Mesendoderm (in vitro differentiated cells): ENCODE measurements around the gene GADL1.

Experiments used
- DNase-seq: peaks from one replicate; pipeline ENCODE4 v3.0.0; 2013
- H2AK5ac ChIP-seq: 2 replicates; pipeline ENCODE4 v1.6.1; 2013; ENCODE audit warnings: low read length, inconsistent platforms
- H2BK120ac ChIP-seq: 2 replicates; pipeline ENCODE4 v1.6.1; 2013; ENCODE audit warnings: low read depth, mild to moderate bottlenecking, low read length, moderate library complexity, mixed read lengths
- H2BK15ac ChIP-seq: replicated peaks from 2 replicates; pipeline ENCODE4 v1.6.1; 2013; ENCODE audit warnings: low read depth, mild to moderate bottlenecking, moderate library complexity
- H2BK5ac ChIP-seq: 2 replicates; pipeline ENCODE4 v1.6.1; 2013; ENCODE audit warnings: low read length, inconsistent platforms
- H3K18ac ChIP-seq: 2 replicates; pipeline ENCODE4 v1.6.1; 2013; ENCODE audit warnings: mild to moderate bottlenecking, low read length, mixed read lengths
- H3K23ac ChIP-seq: one replicate; pipeline ENCODE4 v1.6.1; 2013; ENCODE audit warnings: low read length
- H3K27ac ChIP-seq: 2 replicates; pipeline ENCODE4 v1.5.1; 2013; ENCODE audit warnings: low read depth, mild to moderate bottlenecking, inconsistent platforms, low read length, moderate library complexity
- H3K27me3 ChIP-seq: 2 replicates; pipeline ENCODE4 v1.6.1; 2013; ENCODE audit warnings: low read length, control low read depth, mild to moderate bottlenecking, inconsistent platforms; ENCODE audit not compliant: insufficient read depth, poor library complexity
- H3K36me3 ChIP-seq: 2 replicates; pipeline ENCODE4 v1.6.1; 2013; ENCODE audit warnings: low read length, inconsistent platforms; ENCODE audit not compliant: control insufficient read depth, insufficient read depth
- H3K4ac ChIP-seq: one replicate; pipeline ENCODE4 v1.6.1; 2013; ENCODE audit warnings: low read depth, mild to moderate bottlenecking, low read length, moderate library complexity
- H3K4me1 ChIP-seq: 2 replicates; pipeline ENCODE4 v1.6.1; 2013; ENCODE audit warnings: low read depth, low read length, inconsistent platforms; ENCODE audit not compliant: control insufficient read depth
- H3K4me2 ChIP-seq: 2 replicates; pipeline ENCODE4 v1.6.1; 2013; ENCODE audit warnings: low read length
- H3K4me3 ChIP-seq: 2 replicates; pipeline ENCODE4 v1.5.1; 2013; ENCODE audit warnings: mild to moderate bottlenecking, low read length
- H3K56ac ChIP-seq: one replicate; pipeline ENCODE4 v1.6.1; 2013; ENCODE audit warnings: low read length
- H3K79me1 ChIP-seq: 2 replicates; pipeline ENCODE4 v1.6.1; 2013; ENCODE audit warnings: low read length, inconsistent platforms
- H3K79me2 ChIP-seq: 2 replicates; pipeline ENCODE4 v1.6.1; 2013; ENCODE audit warnings: mild to moderate bottlenecking, low read length; ENCODE audit not compliant: control insufficient read depth, insufficient read depth
- H3K9ac ChIP-seq: 2 replicates; pipeline ENCODE4 v1.6.1; 2013; ENCODE audit warnings: low read length, inconsistent platforms
- H4K5ac ChIP-seq: one replicate; pipeline ENCODE4 v1.6.1; 2013; ENCODE audit warnings: low read length
- H4K8ac ChIP-seq: one replicate; pipeline ENCODE4 v1.6.1; 2013; ENCODE audit warnings: low read depth, mild to moderate bottlenecking, control low read depth, low read length, moderate library complexity
- WGBS: extraction: QIAGEN DNeasy Blood & Tissue Kit; methylation state at CpG from one replicate; pipeline ENCODE4 v1.1.7; 2013; ENCODE audit warnings: low lambda C conversion rate, missing lambda C conversion rate; ENCODE audit not compliant: insufficient coverage; ENCODE audit errors: extremely low coverage; 5-methylcytosine and 5-hydroxymethylcytosine counted together

The GADL1 gene

GRCh38 chr3:30713885-30714503, 180.5 kb downstream of the GADL1 start:
- Histone ChIP-seq H3K4me2 (no peak overlapping the region), H3K79me1 (no peaks in the 10 kb centered on the region), H3K9ac (no peak overlapping the region), H2AK5ac (no peak overlapping the region), H3K27ac (no peak overlapping the region), H3K18ac (no peak overlapping the region), H4K5ac (no peak overlapping the region), H3K4me3 (no peak overlapping the region), H3K23ac (no peak overlapping the region), H2BK15ac (no peak overlapping the region), H3K36me3 (no peaks in the 10 kb centered on the region), H2BK120ac (no peak overlapping the region), H2BK5ac (no peak overlapping the region), H3K79me2 (no peaks in the 10 kb centered on the region), H3K4ac (no peak overlapping the region), H3K56ac (no peak overlapping the region), H3K4me1 (no peaks in the 10 kb centered on the region), H4K8ac (no peak overlapping the region), H3K27me3 (no peaks in the 10 kb centered on the region)
- no CpG with 5 or more reads among the region's 3 CpGs for WGBS
- DNase-seq = no peak

- Histone ChIP-seq H3K18ac (no peak overlapping the region), H2BK15ac (no peak overlapping the region), H3K36me3 (no peaks in the 10 kb centered on the region), H3K23ac (no peak overlapping the region), H3K9ac (no peak overlapping the region), H4K8ac (no peak overlapping the region), H3K79me1 (no peaks in the 10 kb centered on the region), H3K4me2 (no peak overlapping the region), H3K79me2 (no peaks in the 10 kb centered on the region), H3K4me1 (no peaks in the 10 kb centered on the region), H2AK5ac (no peak overlapping the region), H3K27me3 (no peaks in the 10 kb centered on the region), H2BK120ac (no peak overlapping the region), H3K4me3 (no peak overlapping the region), H4K5ac (no peak overlapping the region), H3K4ac (no peak overlapping the region), H2BK5ac (no peak overlapping the region), H3K56ac (no peak overlapping the region), H3K27ac (no peak overlapping the region)
- no peak for DNase-seq
- WGBS = no CpG with 5 or more reads among the region's 4 CpGs
These were observed 181.5 kb downstream of the GADL1 start for GRCh38 chr3:30712991-30713390.

DNA sequence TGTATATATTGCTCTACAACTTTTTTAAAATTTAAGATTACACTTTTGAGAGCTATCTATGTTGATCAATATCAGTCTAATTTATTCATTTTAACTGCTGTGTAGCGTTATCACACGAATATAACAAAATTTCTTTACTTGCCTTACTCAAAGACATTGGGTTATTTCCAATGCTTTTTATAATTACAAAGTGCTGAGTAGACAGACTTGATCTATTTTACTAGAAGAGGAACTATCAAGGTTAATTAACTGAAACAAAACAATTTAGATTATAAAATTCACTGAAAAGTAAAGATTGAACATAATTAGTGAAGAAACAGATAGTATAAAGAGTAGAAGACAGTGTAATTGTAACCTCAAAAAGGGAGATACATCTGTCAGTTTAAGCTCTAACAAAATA, 182.6 kb downstream of the GADL1 start:
- H2BK5ac ChIP-seq = no peak overlapping the region

GRCh38 chr3:30711151-30711550, 183.3 kb downstream of the GADL1 start:
- no peaks in the 10 kb centered on the region for H3K27me3 ChIP-seq
- no peak overlapping the region for H2BK120ac ChIP-seq
- no peak overlapping the region for H3K4me3 ChIP-seq
- no peak overlapping the region for H2AK5ac ChIP-seq
- H3K18ac ChIP-seq = no peak overlapping the region
- no peak for DNase-seq
- H3K9ac ChIP-seq = no peak overlapping the region
- H3K4me2 ChIP-seq = no peak overlapping the region
- no peak overlapping the region for H4K8ac ChIP-seq
- no peak overlapping the region for H3K56ac ChIP-seq
- H3K4ac ChIP-seq = no peak overlapping the region
- H4K5ac ChIP-seq = no peak overlapping the region
- H2BK5ac ChIP-seq = no peak overlapping the region
- H3K79me1 ChIP-seq = no peaks in the 10 kb centered on the region
- no peaks in the 10 kb centered on the region for H3K36me3 ChIP-seq
- H3K4me1 ChIP-seq = no peaks in the 10 kb centered on the region
- H3K23ac ChIP-seq = no peak overlapping the region
- no peak overlapping the region for H3K27ac ChIP-seq
- H3K79me2 ChIP-seq = no peaks in the 10 kb centered on the region
- no peak overlapping the region for H2BK15ac ChIP-seq

More for the DNA sequence above, 182.6 kb downstream of the GADL1 start:
- no peak overlapping the region for H4K5ac ChIP-seq
- whole genome bisulfite sequencing = no CpG with 5 or more reads among the region's 2 CpGs
- H3K56ac ChIP-seq = no peak overlapping the region
- no peak overlapping the region for H3K4me2 ChIP-seq
- no peak for DNase-seq
- no peak overlapping the region for H3K4ac ChIP-seq
- no peak overlapping the region for H3K9ac ChIP-seq
- H2AK5ac ChIP-seq = no peak overlapping the region
- no peak overlapping the region for H2BK120ac ChIP-seq
- no peak overlapping the region for H3K23ac ChIP-seq
- H2BK15ac ChIP-seq = no peak overlapping the region
- no peaks in the 10 kb centered on the region for H3K4me1 ChIP-seq
- no peak overlapping the region for H3K18ac ChIP-seq
- no peaks in the 10 kb centered on the region for H3K27me3 ChIP-seq
- no peaks in the 10 kb centered on the region for H3K36me3 ChIP-seq
- H3K79me1 ChIP-seq = no peaks in the 10 kb centered on the region
- H3K27ac ChIP-seq = no peak overlapping the region
- H4K8ac ChIP-seq = no peak overlapping the region
- no peaks in the 10 kb centered on the region for H3K79me2 ChIP-seq
- H3K4me3 ChIP-seq = no peak overlapping the region

- Histone ChIP-seq H2AK5ac (no peak overlapping the region), H3K36me3 (no peaks in the 10 kb centered on the region), H2BK15ac (no peak overlapping the region), H3K23ac (no peak overlapping the region), H2BK120ac (no peak overlapping the region), H4K5ac (no peak overlapping the region), H3K4me2 (no peak overlapping the region), H4K8ac (no peak overlapping the region), H3K79me2 (no peaks in the 10 kb centered on the region), H3K27me3 (no peaks in the 10 kb centered on the region), H3K4ac (no peak overlapping the region), H3K79me1 (no peaks in the 10 kb centered on the region), H3K4me3 (no peak overlapping the region), H3K9ac (no peak overlapping the region), H3K27ac (no peak overlapping the region), H3K18ac (no peak overlapping the region), H2BK5ac (no peak overlapping the region), H3K56ac (no peak overlapping the region), H3K4me1 (no peaks in the 10 kb centered on the region)
- DNase-seq = no peak
- no CpG with 5 or more reads among the region's 7 CpGs for WGBS
These were observed 184.4 kb downstream of the GADL1 start for GRCh38 chr3:30710017-30710416.

DNA sequence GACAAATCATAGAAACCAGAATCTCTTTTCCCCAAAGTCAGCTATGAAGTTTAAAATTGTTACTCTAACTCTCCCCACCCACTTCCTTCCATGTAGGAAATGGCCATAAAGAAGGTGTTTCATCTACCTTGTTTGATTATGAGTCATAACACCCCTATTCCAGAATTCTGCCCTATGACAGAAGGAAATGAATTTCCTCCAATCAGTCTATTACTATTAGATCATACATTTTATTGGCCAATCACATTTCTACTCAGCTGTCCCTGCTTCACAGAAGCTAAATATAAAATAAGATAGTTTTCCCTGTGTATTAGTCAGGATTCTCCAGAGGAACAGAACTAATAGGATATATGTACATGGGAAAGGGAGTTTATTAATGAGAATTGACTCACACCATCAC, 186.0 kb downstream of the GADL1 start:
- Histone ChIP-seq H4K8ac (no peak overlapping the region), H3K4me3 (no peak overlapping the region), H3K79me2 (no peaks in the 10 kb centered on the region), H2BK5ac (no peak overlapping the region), H3K4me1 (no peaks in the 10 kb centered on the region), H4K5ac (no peak overlapping the region), H2AK5ac (no peak overlapping the region), H3K9ac (no peak overlapping the region), H3K4ac (no peak overlapping the region), H3K27ac (no peak overlapping the region), H2BK15ac (no peak overlapping the region), H3K56ac (no peak overlapping the region), H3K4me2 (no peak overlapping the region), H3K79me1 (no peaks in the 10 kb centered on the region), H3K23ac (no peak overlapping the region), H2BK120ac (no peak overlapping the region), H3K36me3 (no peaks in the 10 kb centered on the region), H3K27me3 (no peaks in the 10 kb centered on the region), H3K18ac (no peak overlapping the region)
- no peak for DNase-seq
